K562 treated with DMSO at 1 percent for 48 hours (cell line): Measurements from ENCODE around the gene PAPLN. TPM values are rescaled to one million over a fixed set of nuclear protein-coding genes. Genes with fewer than 3 reads are reported as not detected.

Experiments used
- total RNA-seq: library from RNA; unstranded; fragments of 300-600 nt; gene quantifications from 2 replicates; pipeline ENCODE4 v1.2.3, GENCODE V29; 2022; ENCODE audit warnings: low replicate concordance; ENCODE audit errors: extremely low read depth

The PAPLN gene, protein sequence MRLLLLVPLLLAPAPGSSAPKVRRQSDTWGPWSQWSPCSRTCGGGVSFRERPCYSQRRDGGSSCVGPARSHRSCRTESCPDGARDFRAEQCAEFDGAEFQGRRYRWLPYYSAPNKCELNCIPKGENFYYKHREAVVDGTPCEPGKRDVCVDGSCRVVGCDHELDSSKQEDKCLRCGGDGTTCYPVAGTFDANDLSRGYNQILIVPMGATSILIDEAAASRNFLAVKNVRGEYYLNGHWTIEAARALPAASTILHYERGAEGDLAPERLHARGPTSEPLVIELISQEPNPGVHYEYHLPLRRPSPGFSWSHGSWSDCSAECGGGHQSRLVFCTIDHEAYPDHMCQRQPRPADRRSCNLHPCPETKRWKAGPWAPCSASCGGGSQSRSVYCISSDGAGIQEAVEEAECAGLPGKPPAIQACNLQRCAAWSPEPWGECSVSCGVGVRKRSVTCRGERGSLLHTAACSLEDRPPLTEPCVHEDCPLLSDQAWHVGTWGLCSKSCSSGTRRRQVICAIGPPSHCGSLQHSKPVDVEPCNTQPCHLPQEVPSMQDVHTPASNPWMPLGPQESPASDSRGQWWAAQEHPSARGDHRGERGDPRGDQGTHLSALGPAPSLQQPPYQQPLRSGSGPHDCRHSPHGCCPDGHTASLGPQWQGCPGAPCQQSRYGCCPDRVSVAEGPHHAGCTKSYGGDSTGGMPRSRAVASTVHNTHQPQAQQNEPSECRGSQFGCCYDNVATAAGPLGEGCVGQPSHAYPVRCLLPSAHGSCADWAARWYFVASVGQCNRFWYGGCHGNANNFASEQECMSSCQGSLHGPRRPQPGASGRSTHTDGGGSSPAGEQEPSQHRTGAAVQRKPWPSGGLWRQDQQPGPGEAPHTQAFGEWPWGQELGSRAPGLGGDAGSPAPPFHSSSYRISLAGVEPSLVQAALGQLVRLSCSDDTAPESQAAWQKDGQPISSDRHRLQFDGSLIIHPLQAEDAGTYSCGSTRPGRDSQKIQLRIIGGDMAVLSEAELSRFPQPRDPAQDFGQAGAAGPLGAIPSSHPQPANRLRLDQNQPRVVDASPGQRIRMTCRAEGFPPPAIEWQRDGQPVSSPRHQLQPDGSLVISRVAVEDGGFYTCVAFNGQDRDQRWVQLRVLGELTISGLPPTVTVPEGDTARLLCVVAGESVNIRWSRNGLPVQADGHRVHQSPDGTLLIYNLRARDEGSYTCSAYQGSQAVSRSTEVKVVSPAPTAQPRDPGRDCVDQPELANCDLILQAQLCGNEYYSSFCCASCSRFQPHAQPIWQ
- not detected in 2 replicates for total RNA-seq

DNA sequence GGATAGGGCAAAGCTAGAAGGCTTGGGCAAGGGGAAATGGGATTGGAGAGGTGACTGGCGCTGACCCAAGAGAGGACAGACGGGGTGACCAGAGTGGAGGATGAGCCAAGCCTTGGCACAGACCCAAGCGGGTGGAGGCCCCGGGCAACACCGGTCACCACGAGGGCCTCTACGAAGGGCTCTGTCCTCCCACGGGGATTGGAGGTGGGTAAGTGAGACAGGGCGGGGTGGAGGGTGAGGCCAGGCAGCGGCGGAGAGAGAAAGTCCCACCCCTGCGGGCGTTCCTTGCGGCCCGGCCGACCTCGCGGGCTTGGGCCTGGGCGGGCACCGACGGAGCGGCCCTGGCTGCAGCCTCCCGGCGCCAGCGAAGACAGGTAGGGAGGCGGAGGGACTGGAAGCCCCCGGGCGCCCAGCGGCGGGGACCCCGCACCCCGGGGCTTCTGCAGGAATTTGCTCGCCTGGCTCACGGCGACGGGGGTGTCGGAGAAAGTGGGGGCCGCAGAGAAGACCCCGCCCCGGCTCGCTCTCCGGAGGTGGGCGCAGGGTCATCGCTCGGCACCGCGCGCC lies at the start of gene PAPLN:
PAPLN (plus strand) TSS at position 288 of the 567 bp plus-strand sequence. CDS start 2,273 bp downstream, outside the sequence.

Other genes starting within 250 kb of the PAPLN start
- not detected in 2 replicates for gene ZFYVE1, start 210.4 kb upstream of the PAPLN start, total RNA-seq
- gene RBM25, start 179.0 kb upstream of the PAPLN start, total RNA-seq, result not detected in 2 replicates
- not detected in 2 replicates for gene PSEN1, start 101.0 kb upstream of the PAPLN start, total RNA-seq
- not detected in 2 replicates for gene NUMB, start 221.0 kb downstream of the PAPLN start, total RNA-seq